Measurements from ENCODE around the gene DRC1.

The DRC1 gene

GRCh38 chr2:26458365-26459042, 56.8 kb downstream of the DRC1 start:
- TF ChIP-seq, protein P1, sequence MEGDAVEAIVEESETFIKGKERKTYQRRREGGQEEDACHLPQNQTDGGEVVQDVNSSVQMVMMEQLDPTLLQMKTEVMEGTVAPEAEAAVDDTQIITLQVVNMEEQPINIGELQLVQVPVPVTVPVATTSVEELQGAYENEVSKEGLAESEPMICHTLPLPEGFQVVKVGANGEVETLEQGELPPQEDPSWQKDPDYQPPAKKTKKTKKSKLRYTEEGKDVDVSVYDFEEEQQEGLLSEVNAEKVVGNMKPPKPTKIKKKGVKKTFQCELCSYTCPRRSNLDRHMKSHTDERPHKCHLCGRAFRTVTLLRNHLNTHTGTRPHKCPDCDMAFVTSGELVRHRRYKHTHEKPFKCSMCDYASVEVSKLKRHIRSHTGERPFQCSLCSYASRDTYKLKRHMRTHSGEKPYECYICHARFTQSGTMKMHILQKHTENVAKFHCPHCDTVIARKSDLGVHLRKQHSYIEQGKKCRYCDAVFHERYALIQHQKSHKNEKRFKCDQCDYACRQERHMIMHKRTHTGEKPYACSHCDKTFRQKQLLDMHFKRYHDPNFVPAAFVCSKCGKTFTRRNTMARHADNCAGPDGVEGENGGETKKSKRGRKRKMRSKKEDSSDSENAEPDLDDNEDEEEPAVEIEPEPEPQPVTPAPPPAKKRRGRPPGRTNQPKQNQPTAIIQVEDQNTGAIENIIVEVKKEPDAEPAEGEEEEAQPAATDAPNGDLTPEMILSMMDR (IDR thresholded peaks at IDR 0.05; ENCODE audit: extremely low read depth, missing control alignments), result no peak
- DNase-seq (ENCODE audit: low spot score), result no peak

DNA sequence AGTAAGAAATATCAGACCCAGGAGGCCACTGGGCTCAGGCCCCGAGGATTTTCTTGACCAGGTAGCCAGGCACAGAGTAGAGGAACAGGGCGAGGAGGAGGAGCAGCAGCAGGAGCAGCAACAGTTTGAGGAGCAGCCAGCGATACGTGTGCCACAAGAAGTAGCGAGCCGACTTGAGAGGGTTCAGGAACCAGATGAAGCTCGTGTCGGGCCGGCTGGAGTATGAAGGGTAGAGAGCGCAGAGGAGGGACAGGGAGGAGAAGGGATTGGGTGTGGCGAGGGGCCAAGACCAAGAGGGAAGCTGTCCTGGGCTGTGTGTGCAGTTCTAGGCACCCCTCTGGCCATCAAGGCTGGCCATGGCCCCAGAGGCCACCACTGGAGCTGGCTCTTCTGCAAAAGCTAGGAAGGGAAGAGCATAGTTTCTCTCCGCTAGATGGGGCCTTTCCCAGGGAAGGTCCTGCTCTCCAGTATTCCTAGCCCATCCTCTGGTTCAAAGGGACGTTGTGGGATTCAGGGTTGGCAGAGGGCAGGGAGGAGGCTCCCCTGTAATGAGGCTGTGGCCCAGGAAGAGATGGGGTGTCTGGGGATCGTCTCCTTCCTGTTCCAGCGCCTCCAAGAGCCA, 58.4 kb downstream of the DRC1 start:
- DNase-seq (ENCODE audit: low spot score), result no peak
- TF ChIP-seq, protein P1 (IDR thresholded peaks at IDR 0.05; ENCODE audit: extremely low read depth, missing control alignments), result no peak

- TF ChIP-seq, protein P1 (IDR thresholded peaks at IDR 0.05; ENCODE audit: extremely low read depth, missing control alignments), result no peak
- no peak for DNase-seq (ENCODE audit: low spot score)
Measured at GRCh38 chr2:26460613-26461031, 58.9 kb downstream of the DRC1 start.

DNA sequence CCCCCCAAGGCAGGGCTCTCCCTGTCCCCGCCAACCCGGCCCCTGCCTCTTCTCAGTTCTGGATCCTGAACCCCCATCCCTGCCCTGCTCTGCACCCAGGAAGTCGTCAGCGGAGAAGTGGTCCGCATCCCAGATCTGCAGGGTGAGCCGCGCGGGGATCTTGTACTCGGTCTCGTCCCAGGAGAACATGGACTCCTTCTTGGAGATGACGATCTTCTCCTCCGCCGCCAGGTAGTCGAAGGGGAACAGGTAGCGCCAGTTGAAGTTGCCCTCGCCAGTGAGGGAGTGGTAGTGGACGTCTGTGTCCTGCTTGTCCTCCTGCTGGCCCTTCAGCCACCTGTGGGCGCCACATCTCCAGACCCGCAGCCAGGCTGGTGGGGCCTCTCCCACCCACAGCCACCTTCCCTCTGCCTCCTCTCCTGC, 59.9 kb downstream of the DRC1 start:
- DNase-seq (ENCODE audit: low spot score), result no peak

DNA sequence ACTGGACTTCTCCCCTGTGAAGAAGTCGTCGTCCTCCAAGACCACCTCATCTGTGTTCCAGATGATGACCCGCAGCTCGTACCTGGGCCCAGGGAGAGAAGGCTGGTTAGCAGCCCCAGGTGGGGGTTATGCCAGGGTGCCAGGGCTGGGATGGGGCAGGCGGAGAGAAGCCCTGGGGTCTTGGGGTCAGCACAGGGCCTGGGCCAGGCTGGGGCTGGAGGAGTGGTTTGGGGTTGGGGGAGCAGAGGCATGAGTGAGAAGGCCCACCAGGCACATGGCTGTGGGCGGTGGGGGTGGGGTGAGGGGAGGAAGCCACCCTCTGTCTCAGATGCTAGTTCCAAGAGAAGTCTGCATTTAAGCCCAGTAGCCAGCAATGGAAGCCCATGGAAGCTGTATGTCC, 60.4 kb downstream of the DRC1 start:
- TF ChIP-seq, protein P1 (IDR thresholded peaks at IDR 0.05; ENCODE audit: extremely low read depth, missing control alignments), result no peak
- DNase-seq (ENCODE audit: low spot score), result no peak

More for the DNA sequence above, 59.9 kb downstream of the DRC1 start:
- TF ChIP-seq, protein P1 (IDR thresholded peaks at IDR 0.05; ENCODE audit: extremely low read depth, missing control alignments), result no peak

DNA sequence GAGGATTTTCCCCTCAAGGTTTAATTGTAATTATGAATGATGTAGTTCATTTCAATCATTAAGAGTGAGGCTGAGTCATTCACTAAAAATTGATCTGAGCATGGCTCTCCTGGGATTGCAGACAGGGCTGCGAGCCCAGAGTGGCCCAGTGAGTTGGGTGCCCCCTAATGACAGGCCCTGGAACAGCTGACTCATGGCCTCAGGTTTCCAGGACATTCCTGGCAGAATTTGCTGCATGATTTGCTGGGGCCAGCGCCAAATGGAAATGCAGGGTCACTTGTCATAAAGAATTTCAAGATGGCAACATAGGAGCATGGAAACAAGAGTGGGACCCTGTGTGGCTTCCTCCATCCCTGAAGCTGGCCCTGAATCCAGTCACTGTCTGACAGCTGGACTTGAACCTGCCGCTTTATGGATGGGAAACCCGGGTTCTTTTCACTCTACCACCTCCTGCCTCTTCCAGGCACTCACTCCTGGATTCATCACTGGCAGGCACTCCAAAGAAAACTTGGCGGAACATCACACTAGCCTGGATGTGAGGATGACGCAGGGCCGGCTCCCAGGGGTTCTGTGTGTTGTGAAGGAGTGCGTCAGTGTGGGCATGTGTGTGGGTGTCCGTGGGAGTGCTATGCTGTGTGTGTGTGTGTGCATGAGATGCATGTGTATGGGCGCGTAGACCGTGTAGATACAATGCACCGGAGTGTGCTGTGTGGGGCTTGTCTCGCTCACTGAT, 61.0 kb downstream of the DRC1 start:
- TF ChIP-seq, protein P1 (IDR thresholded peaks at IDR 0.05; ENCODE audit: extremely low read depth, missing control alignments), result peak; percentile 27
- no peak for DNase-seq (ENCODE audit: low spot score)
